ENCODE measurements around the gene GTF3C5.
A peak's percentile ranks its signal among the peaks of the same experiment; 100 is the strongest.
"Not testable (repeated sequence)": the region's sequence is repeated elsewhere in the genome, so short reads cannot be mapped to it uniquely, and the experiment has no call there.

Gene GTF3C5

GRCh38 chr9:133051281-133051900 lies 20.6 kb downstream of the GTF3C5 start:
- DNase-seq (ENCODE audit: insufficient read length, low spot score) = no peak
- no peak for FAIRE-seq

GRCh38 chr9:133051966-133052539 lies 21.3 kb downstream of the GTF3C5 start:
- FAIRE-seq = no peak
- DNase-seq (ENCODE audit: insufficient read length, low spot score) = no peak

GRCh38 chr9:133054194-133054890 lies 23.5 kb downstream of the GTF3C5 start:
- DNase-seq (ENCODE audit: insufficient read length, low spot score) = no peak
- no peak for FAIRE-seq

- no peak for DNase-seq (ENCODE audit: insufficient read length, low spot score)
- FAIRE-seq = no peak
These were observed 24.2 kb downstream of the GTF3C5 start for GRCh38 chr9:133054966-133055365.

- DNase-seq (ENCODE audit: insufficient read length, low spot score) (no peak), FAIRE-seq (no peak)
These were observed 25.1 kb downstream of the GTF3C5 start for GRCh38 chr9:133055788-133056420.

- DNase-seq (ENCODE audit: insufficient read length, low spot score) = no peak
- FAIRE-seq = no peak
These were observed 25.7 kb downstream of the GTF3C5 start for GRCh38 chr9:133056533-133056932.

- FAIRE-seq (no peak), DNase-seq (ENCODE audit: insufficient read length, low spot score) (no peak)
These were observed 26.2 kb downstream of the GTF3C5 start for GRCh38 chr9:133057006-133057405.

GRCh38 chr9:133057553-133057952 lies 26.8 kb downstream of the GTF3C5 start:
- no peak for FAIRE-seq
- no peak for DNase-seq (ENCODE audit: insufficient read length, low spot score)

- FAIRE-seq = no peak
These were observed 27.3 kb downstream of the GTF3C5 start for GRCh38 chr9:133058071-133058470.

GRCh38 chr9:133058550-133059320 lies 27.9 kb downstream of the GTF3C5 start:
- FAIRE-seq (peak; percentile 90), DNase-seq (ENCODE audit: insufficient read length, low spot score) (peak; percentile 48)

More at GRCh38 chr9:133058071-133058470, 27.3 kb downstream of the GTF3C5 start:
- no peak for DNase-seq (ENCODE audit: insufficient read length, low spot score)

- FAIRE-seq (peak; percentile 79), DNase-seq (ENCODE audit: insufficient read length, low spot score) (no peak)
These were observed 28.8 kb downstream of the GTF3C5 start for GRCh38 chr9:133059623-133060022.

- no peak for DNase-seq (ENCODE audit: insufficient read length, low spot score)
- FAIRE-seq = no peak
These were observed 29.6 kb downstream of the GTF3C5 start for GRCh38 chr9:133060417-133060841.

GRCh38 chr9:133061019-133061763 lies 30.4 kb downstream of the GTF3C5 start:
- not testable (repeated sequence) for DNase-seq (ENCODE audit: insufficient read length, low spot score); FAIRE-seq

- not testable (repeated sequence) for FAIRE-seq; DNase-seq (ENCODE audit: insufficient read length, low spot score)
These were observed 31.0 kb downstream of the GTF3C5 start, which contains the start of gene CEL for GRCh38 chr9:133061764-133062145. Gene CEL (plus strand): TSS chr9:133061981. CDS start chr9:133062003, 22 bp downstream.

GRCh38 chr9:133062569-133062968 lies 31.8 kb downstream of the GTF3C5 start:
- peak; percentile 54 for FAIRE-seq

GRCh38 chr9:133063159-133063499 lies 32.3 kb downstream of the GTF3C5 start:
- FAIRE-seq (no peak), DNase-seq (ENCODE audit: insufficient read length, low spot score) (no peak)

More at GRCh38 chr9:133062569-133062968, 31.8 kb downstream of the GTF3C5 start:
- DNase-seq (ENCODE audit: insufficient read length, low spot score) = not testable (repeated sequence)

GRCh38 chr9:133063500-133064231 lies 32.9 kb downstream of the GTF3C5 start:
- DNase-seq (ENCODE audit: insufficient read length, low spot score) (no peak), FAIRE-seq (no peak)

- no peak for FAIRE-seq
- no peak for DNase-seq (ENCODE audit: insufficient read length, low spot score)
These were observed 33.7 kb downstream of the GTF3C5 start for GRCh38 chr9:133064241-133065069.

- DNase-seq (ENCODE audit: insufficient read length, low spot score) (no peak), FAIRE-seq (no peak)
These were observed 34.2 kb downstream of the GTF3C5 start for GRCh38 chr9:133065070-133065388.

All from GM19239 (cell line).